ENCODE results near the gene SLC6A7. TPM values are rescaled to one million over a fixed set of nuclear protein-coding genes. Genes with fewer than 3 reads are reported as not detected.

The SLC6A7 gene
- total and polyA plus RNA-seq, 7 donors, result 0.46 to 10.8 (median 0.60) TPM; not detected in 4

DNA sequence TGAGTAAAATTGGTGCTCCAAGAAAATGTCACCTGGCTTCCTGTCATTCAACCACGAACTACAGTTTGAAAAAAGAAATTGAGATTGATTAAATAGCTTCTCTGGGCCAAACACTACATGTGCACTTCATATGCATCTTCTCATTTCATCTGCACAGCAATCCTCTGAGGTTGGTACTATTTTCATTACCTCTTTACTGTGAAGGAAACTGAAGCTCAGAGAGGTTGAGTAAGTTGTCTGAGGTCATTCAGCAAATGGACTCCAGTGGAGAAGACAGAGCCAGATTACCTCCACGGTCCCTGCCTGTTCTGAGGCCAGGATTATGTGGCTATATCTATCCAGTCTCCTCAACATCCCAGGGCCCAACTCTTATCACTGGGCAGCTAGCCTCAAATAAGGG is 46.5 kb downstream of the SLC6A7 start:
- TF ChIP-seq, protein P1, sequence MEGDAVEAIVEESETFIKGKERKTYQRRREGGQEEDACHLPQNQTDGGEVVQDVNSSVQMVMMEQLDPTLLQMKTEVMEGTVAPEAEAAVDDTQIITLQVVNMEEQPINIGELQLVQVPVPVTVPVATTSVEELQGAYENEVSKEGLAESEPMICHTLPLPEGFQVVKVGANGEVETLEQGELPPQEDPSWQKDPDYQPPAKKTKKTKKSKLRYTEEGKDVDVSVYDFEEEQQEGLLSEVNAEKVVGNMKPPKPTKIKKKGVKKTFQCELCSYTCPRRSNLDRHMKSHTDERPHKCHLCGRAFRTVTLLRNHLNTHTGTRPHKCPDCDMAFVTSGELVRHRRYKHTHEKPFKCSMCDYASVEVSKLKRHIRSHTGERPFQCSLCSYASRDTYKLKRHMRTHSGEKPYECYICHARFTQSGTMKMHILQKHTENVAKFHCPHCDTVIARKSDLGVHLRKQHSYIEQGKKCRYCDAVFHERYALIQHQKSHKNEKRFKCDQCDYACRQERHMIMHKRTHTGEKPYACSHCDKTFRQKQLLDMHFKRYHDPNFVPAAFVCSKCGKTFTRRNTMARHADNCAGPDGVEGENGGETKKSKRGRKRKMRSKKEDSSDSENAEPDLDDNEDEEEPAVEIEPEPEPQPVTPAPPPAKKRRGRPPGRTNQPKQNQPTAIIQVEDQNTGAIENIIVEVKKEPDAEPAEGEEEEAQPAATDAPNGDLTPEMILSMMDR (IDR thresholded peaks at IDR 0.05), result no peak
- TF ChIP-seq EP300 (IDR thresholded peaks at IDR 0.05), result no peak
- TF ChIP-seq POLR2A (IDR thresholded peaks at IDR 0.05), result no peak
- no peak for TF ChIP-seq POLR2AphosphoS5 (IDR thresholded peaks at IDR 0.05)
- no peaks in the 10 kb centered on the region for H3K27me3 ChIP-seq
- DNase-seq, result no peak
- H3K4me3 ChIP-seq, result no peak overlapping the region
- H3K9me3 ChIP-seq, result no peaks in the 10 kb centered on the region
- H3K36me3 ChIP-seq, result no peaks in the 10 kb centered on the region
- no peaks in the 10 kb centered on the region for H3K4me1 ChIP-seq
- intact Hi-C loops (cut with DNase I), result no loop called here
- H3K27ac ChIP-seq, result no peak overlapping the region
- WGBS, 2 donors, result 87 to 89% methylated on average over 2 of the region's 2 CpGs

DNA sequence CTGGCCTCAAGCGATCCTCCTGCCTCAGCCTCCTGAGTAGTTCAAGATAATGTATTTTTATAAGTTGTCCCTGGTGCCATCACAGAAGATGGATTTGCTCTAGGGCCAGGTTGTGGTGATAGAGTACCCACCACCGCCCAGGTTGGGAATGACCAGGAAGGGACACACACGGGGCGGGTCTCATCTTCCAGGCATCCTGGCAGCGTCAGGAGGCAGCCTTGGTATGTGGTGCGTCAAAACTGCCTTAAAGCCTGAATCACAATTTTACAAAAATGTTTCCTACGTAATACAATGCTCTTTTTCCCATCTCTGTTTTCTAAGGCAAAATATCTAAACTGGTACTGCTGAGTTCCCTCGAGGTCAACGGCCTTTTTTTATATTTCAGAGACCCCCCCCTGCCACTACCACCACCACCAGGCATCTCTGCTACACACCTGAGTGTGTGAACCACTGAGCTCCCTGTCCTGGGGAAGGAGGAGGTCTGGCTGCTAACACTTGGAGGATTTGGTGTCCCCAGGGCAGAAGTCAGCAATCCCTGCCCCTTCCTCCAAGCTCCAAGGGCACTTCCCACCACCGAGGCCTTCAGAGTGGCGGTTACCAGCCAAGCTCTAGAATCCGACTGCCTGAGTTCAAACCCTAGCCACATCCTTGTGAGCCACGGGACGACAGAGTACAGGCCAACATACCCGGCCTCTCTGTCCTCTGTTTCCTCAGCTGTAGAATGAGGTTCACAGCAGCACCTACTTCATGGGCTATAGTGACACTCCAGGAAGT is 47.3 kb downstream of the SLC6A7 start:
- WGBS, 2 donors, result 83 to 88% methylated on average over 15 of the region's 15 CpGs
- H3K27ac ChIP-seq, result no peak overlapping the region
- H3K4me1 ChIP-seq, result no peaks in the 10 kb centered on the region
- TF ChIP-seq EP300 (IDR thresholded peaks at IDR 0.05) (no peak), POLR2A (IDR thresholded peaks at IDR 0.05) (no peak), POLR2AphosphoS5 (IDR thresholded peaks at IDR 0.05) (no peak)
- TF ChIP-seq, protein P1 (IDR thresholded peaks at IDR 0.05), result no peak
- H3K36me3 ChIP-seq, result no peaks in the 10 kb centered on the region
- H3K9me3 ChIP-seq, result no peaks in the 10 kb centered on the region
- no peak for DNase-seq
- intact Hi-C loops (cut with DNase I), result no loop called here
- no peaks in the 10 kb centered on the region for H3K27me3 ChIP-seq
- no peak overlapping the region for H3K4me3 ChIP-seq

DNA sequence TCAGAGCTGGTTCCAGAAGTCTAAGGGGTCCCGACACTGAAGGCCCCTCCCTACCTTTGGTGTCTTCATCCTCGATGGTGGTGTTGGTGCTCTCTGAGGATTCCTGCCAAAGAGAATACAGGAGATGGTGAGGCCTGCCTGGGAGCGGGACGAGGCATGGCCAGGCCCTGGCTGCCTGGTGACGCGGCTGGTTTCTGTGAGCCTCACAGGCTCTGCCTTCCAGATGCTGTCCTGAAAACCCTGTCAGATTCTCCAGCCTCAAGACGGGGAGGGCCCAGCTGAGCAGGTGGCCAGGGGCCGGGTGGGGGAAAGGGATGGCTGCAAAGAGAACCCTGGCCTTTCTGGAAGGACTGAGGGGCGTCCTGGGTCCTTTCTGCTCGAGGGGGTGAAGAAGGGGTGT is 48.8 kb downstream of the SLC6A7 start:
- 86% methylated on average over 10 of the region's 10 CpGs for WGBS, 2 donors
- no peak overlapping the region for H3K27ac ChIP-seq
- TF ChIP-seq POLR2A (IDR thresholded peaks at IDR 0.05) (no peak), EP300 (IDR thresholded peaks at IDR 0.05) (no peak)
- TF ChIP-seq, protein P1 (IDR thresholded peaks at IDR 0.05), result no peak
- H3K9me3 ChIP-seq, result no peaks in the 10 kb centered on the region
- H3K27me3 ChIP-seq, result no peaks in the 10 kb centered on the region
- no peaks in the 10 kb centered on the region for H3K4me1 ChIP-seq
- no peaks in the 10 kb centered on the region for H3K36me3 ChIP-seq
- DNase-seq, result no peak
- intact Hi-C loops (cut with DNase I), result no loop called here
- H3K4me3 ChIP-seq, result no peak overlapping the region

DNA sequence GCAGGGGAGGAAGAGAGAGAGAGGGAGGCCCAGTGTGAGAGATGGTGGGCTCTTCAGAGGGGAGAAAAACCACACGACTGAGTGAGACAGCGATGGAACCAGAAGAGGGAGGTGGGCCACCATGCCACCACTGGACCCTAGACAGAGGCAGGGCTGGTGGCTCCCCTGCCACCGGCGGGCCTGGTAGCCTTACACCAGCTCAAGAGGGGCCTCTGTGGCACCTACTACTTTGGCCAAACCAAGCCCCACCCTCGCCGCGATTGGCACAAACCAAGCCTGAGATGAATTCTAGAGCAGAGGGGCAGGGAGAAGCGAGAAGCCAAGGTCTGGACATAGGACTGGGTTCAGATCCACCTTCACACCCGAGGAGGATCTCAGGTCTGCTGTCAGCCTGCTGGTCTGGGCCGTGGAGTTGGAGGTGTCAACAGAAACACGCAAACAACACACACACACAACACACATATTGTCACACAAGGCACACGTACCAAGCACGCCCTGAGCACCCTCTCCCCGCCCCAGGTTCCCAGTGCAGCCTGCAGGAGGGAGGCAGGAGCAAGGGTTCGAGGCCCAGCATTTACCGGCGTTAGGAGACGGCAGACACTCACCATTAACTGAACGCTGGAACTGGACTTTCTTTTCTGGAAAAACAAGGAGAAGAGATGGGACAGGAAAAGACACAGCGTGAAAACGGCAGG is 49.4 kb downstream of the SLC6A7 start:
- WGBS, 2 donors, result 86 to 91% methylated on average over 21 of the region's 21 CpGs
- H3K9me3 ChIP-seq, result no peaks in the 10 kb centered on the region

More for the DNA sequence above, 49.4 kb downstream of the SLC6A7 start:
- Histone ChIP-seq H3K4me3 (no peak overlapping the region), H3K36me3 (no peaks in the 10 kb centered on the region), H3K27ac (no peak overlapping the region), H3K27me3 (no peaks in the 10 kb centered on the region), H3K4me1 (peaks cover 0 to 2% (median 0%) of the 10 kb centered on the region in 4 donors)
- intact Hi-C loops (cut with DNase I), result no loop called here
- TF ChIP-seq, protein P1 (IDR thresholded peaks at IDR 0.05), result no peak
- no peak for TF ChIP-seq POLR2AphosphoS5 (IDR thresholded peaks at IDR 0.05)
- no peak for TF ChIP-seq POLR2A (IDR thresholded peaks at IDR 0.05)
- TF ChIP-seq EP300 (IDR thresholded peaks at IDR 0.05), result no peak
- DNase-seq, result no peak

Measured in sigmoid colon (tissue), 7 donors.